ENCODE measurements around the gene BLACAT1.

BLACAT1 gene

GRCh38 chr1:205452933-205453332, 2.9 kb downstream of the BLACAT1 start:
- Histone ChIP-seq H3K4me1 (ENCODE audit: control insufficient read depth, insufficient read depth, low read length, poor library complexity, severe bottlenecking) (peaks cover 52% of the 10 kb centered on the region), H3K4me3 (ENCODE audit: extremely low read depth, insufficient read depth, low read length, poor library complexity, severe bottlenecking) (no peak overlapping the region), H3K9me3 (ENCODE audit: control insufficient read depth, low read length) (no peaks in the 10 kb centered on the region), H3K36me3 (ENCODE audit: control insufficient read depth, insufficient read depth, low read length) (no peaks in the 10 kb centered on the region), H3K27ac (ENCODE audit: low read depth, low read length, severe bottlenecking) (no peak overlapping the region)
- WGBS, 2 experiments (ENCODE audit: insufficient coverage in 2 of 2), result 93 to 98% methylated on average over 4 to 5 of the region's 5 CpGs

- Histone ChIP-seq H3K27ac (ENCODE audit: low read depth, low read length, severe bottlenecking) (no peak overlapping the region), H3K9me3 (ENCODE audit: control insufficient read depth, low read length) (no peaks in the 10 kb centered on the region)
Observed at GRCh38 chr1:205452364-205452763, 3.5 kb downstream of the BLACAT1 start.

GRCh38 chr1:205451759-205452164, 4.1 kb downstream of the BLACAT1 start:
- WGBS, 2 experiments (ENCODE audit: insufficient coverage in 2 of 2), result 0 to 37% methylated on average over 1 to 2 of the region's 2 CpGs
- peaks cover 63% of the 10 kb centered on the region for H3K4me1 ChIP-seq (ENCODE audit: control insufficient read depth, insufficient read depth, low read length, poor library complexity, severe bottlenecking)

More at GRCh38 chr1:205452364-205452763, 3.5 kb downstream of the BLACAT1 start:
- H3K4me1 ChIP-seq (ENCODE audit: control insufficient read depth, insufficient read depth, low read length, poor library complexity, severe bottlenecking), result peaks cover 57% of the 10 kb centered on the region
- no peaks in the 10 kb centered on the region for H3K36me3 ChIP-seq (ENCODE audit: control insufficient read depth, insufficient read depth, low read length)
- WGBS, 2 experiments (ENCODE audit: insufficient coverage in 2 of 2), result 90 to 100% methylated on average over 2 of the region's 2 CpGs
- no peak overlapping the region for H3K4me3 ChIP-seq (ENCODE audit: extremely low read depth, insufficient read depth, low read length, poor library complexity, severe bottlenecking)

DNA sequence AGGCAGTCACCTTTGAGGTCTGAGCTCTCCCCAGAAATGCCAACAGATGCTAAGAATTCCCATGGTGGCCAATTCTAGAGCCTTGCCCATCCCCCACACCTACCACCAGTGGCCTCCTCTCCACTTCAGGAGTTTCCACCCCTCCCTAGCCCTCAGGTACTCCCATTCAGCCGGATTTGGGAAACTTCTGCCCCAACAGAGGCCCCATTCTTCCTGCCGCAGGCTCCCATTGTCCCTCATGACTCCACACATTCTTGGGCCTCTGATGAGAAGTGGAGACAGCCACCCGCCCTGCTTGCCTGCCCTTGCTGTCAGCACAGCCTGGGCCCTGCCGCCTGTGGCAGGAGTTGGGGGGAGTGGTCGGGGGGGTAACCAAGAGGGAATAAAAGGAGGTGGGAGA, 4.6 kb downstream of the BLACAT1 start:
- H3K9me3 ChIP-seq (ENCODE audit: control insufficient read depth, low read length), result no peaks in the 10 kb centered on the region
- no peaks in the 10 kb centered on the region for H3K36me3 ChIP-seq (ENCODE audit: control insufficient read depth, insufficient read depth, low read length)
- H3K4me3 ChIP-seq (ENCODE audit: extremely low read depth, insufficient read depth, low read length, poor library complexity, severe bottlenecking), result no peak overlapping the region
- WGBS, 2 experiments (ENCODE audit: insufficient coverage in 2 of 2), result 10 to 29% methylated on average over 1 to 2 of the region's 5 CpGs
- H3K4me1 ChIP-seq (ENCODE audit: control insufficient read depth, insufficient read depth, low read length, poor library complexity, severe bottlenecking), result peaks cover 68% of the 10 kb centered on the region
- H3K27ac ChIP-seq (ENCODE audit: low read depth, low read length, severe bottlenecking), result peak overlapping the region; percentile 74

More at GRCh38 chr1:205451759-205452164, 4.1 kb downstream of the BLACAT1 start:
- Histone ChIP-seq H3K4me3 (ENCODE audit: extremely low read depth, insufficient read depth, low read length, poor library complexity, severe bottlenecking) (no peak overlapping the region), H3K9me3 (ENCODE audit: control insufficient read depth, low read length) (no peaks in the 10 kb centered on the region), H3K36me3 (ENCODE audit: control insufficient read depth, insufficient read depth, low read length) (no peaks in the 10 kb centered on the region), H3K27ac (ENCODE audit: low read depth, low read length, severe bottlenecking) (peak overlapping the region; percentile 74)

DNA sequence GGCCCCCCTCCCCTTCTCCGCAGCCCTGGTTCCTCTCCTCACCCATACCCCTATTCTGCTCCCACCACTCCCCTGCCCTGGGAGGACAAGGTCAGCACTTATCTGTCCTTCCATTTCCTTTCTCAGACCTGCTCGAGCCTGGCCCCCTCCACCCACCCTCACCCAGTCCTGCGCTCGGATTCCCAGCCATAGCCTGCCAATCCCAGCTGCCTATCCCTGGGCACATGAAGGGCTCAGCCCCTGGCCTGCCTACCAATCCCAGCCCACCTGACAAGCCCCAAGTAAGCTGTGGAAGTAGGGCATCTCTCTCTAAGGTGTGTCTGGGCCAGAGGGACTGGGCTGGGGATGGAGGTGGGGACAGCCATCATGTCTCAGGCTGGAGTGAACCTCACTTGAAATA, 5.4 kb downstream of the BLACAT1 start:
- WGBS, 2 experiments (ENCODE audit: insufficient coverage in 2 of 2), result 5 to 13% methylated on average over 3 of the region's 4 CpGs
- no peaks in the 10 kb centered on the region for H3K36me3 ChIP-seq (ENCODE audit: control insufficient read depth, insufficient read depth, low read length)
- H3K27ac ChIP-seq (ENCODE audit: low read depth, low read length, severe bottlenecking), result peak overlapping the region; percentile 74
- H3K4me1 ChIP-seq (ENCODE audit: control insufficient read depth, insufficient read depth, low read length, poor library complexity, severe bottlenecking), result peaks cover 74% of the 10 kb centered on the region
- peak overlapping the region; percentile 12 for H3K4me3 ChIP-seq (ENCODE audit: extremely low read depth, insufficient read depth, low read length, poor library complexity, severe bottlenecking)
- no peaks in the 10 kb centered on the region for H3K9me3 ChIP-seq (ENCODE audit: control insufficient read depth, low read length)

DNA sequence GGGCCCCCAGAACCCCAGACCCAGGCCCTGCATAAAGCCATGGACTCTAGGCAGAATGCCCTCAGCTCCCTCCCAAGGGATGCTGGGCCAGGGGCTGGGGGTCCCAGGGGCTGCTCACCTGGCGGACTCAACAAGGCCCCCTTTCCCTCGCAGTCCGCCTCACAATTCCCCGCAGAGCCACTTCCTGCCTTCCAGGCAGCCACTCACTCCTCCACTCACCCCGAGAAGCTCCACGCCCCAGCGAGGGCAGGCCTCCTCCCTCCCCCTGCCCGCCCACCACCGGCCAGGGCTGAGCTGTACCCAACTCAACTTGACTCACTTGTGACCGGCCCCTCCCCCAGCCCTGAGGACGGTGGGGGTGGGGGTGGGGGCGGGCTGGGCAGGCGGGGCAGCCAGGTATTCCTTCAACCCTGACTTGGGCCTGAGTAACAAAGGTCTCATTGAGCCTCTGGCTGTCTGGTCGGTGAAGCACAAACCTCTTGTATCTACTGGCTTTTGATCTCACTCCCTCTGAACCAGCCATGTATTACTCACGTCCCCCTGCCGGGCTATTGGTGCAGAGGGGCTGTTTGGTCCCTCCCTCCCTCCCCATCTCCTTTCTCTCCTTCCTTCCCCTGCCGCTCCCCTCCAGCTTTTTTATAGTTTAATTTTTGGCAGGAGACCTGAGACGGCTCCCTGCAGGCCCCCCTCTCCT, 5.9 kb downstream of the BLACAT1 start:
- no peaks in the 10 kb centered on the region for H3K9me3 ChIP-seq (ENCODE audit: control insufficient read depth, low read length)
- H3K4me3 ChIP-seq (ENCODE audit: extremely low read depth, insufficient read depth, low read length, poor library complexity, severe bottlenecking), result peak overlapping the region; percentile 50
- H3K27ac ChIP-seq (ENCODE audit: low read depth, low read length, severe bottlenecking), result peak overlapping the region; percentile 85
- H3K4me1 ChIP-seq (ENCODE audit: control insufficient read depth, insufficient read depth, low read length, poor library complexity, severe bottlenecking), result peaks cover 74% of the 10 kb centered on the region
- no peaks in the 10 kb centered on the region for H3K36me3 ChIP-seq (ENCODE audit: control insufficient read depth, insufficient read depth, low read length)
- 6 to 14% methylated on average over 4 to 9 of the region's 18 CpGs for WGBS, 2 experiments (ENCODE audit: insufficient coverage in 2 of 2)

DNA sequence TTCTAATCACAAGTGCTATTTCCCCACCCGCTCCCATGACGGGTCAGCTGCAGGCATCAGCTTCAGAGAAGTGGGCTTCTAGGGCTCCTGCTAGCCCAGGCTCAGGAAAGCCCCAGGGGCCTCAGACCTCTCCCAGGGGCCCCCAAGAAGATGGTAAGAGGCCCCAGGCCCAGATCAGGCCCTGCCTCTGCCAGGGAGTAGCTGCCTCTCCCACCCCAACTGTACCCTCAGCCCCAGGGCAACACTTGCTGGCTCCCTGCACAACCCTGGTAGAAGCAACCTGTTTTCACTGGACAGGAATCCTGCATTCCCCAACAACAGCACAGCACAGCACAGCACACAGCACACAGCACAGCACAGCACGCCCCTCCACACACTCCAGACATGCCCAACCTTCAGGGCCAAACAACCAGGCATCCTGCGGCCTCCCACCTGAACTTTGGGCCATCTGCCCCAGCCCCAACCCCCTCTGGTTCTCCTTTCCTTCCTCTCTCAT, 6.5 kb downstream of the BLACAT1 start:
- no peaks in the 10 kb centered on the region for H3K36me3 ChIP-seq (ENCODE audit: control insufficient read depth, insufficient read depth, low read length)
- H3K4me1 ChIP-seq (ENCODE audit: control insufficient read depth, insufficient read depth, low read length, poor library complexity, severe bottlenecking), result peaks cover 74% of the 10 kb centered on the region
- H3K27ac ChIP-seq (ENCODE audit: low read depth, low read length, severe bottlenecking), result peak overlapping the region; percentile 85
- no peaks in the 10 kb centered on the region for H3K9me3 ChIP-seq (ENCODE audit: control insufficient read depth, low read length)
- peak overlapping the region; percentile 50 for H3K4me3 ChIP-seq (ENCODE audit: extremely low read depth, insufficient read depth, low read length, poor library complexity, severe bottlenecking)
- WGBS, 2 experiments (ENCODE audit: insufficient coverage in 2 of 2), result 11 to 48% methylated on average over 1 to 3 of the region's 4 CpGs

- WGBS, 2 experiments (ENCODE audit: insufficient coverage in 2 of 2), result 33 to 47% methylated on average over 4 to 6 of the region's 6 CpGs
- Histone ChIP-seq H3K36me3 (ENCODE audit: control insufficient read depth, insufficient read depth, low read length) (no peaks in the 10 kb centered on the region), H3K27ac (ENCODE audit: low read depth, low read length, severe bottlenecking) (peak overlapping the region; percentile 85), H3K4me3 (ENCODE audit: extremely low read depth, insufficient read depth, low read length, poor library complexity, severe bottlenecking) (peak overlapping the region; percentile 50), H3K4me1 (ENCODE audit: control insufficient read depth, insufficient read depth, low read length, poor library complexity, severe bottlenecking) (peaks cover 76% of the 10 kb centered on the region), H3K9me3 (ENCODE audit: control insufficient read depth, low read length) (no peaks in the 10 kb centered on the region)
Observed at GRCh38 chr1:205448540-205449253, 7.1 kb downstream of the BLACAT1 start.

GRCh38 chr1:205447457-205448341, 8.1 kb downstream of the BLACAT1 start:
- Histone ChIP-seq H3K4me3 (ENCODE audit: extremely low read depth, insufficient read depth, low read length, poor library complexity, severe bottlenecking) (peak overlapping the region; percentile 50), H3K9me3 (ENCODE audit: control insufficient read depth, low read length) (no peaks in the 10 kb centered on the region), H3K4me1 (ENCODE audit: control insufficient read depth, insufficient read depth, low read length, poor library complexity, severe bottlenecking) (peaks cover 75% of the 10 kb centered on the region), H3K27ac (ENCODE audit: low read depth, low read length, severe bottlenecking) (peak overlapping the region; percentile 0), H3K36me3 (ENCODE audit: control insufficient read depth, insufficient read depth, low read length) (no peaks in the 10 kb centered on the region)
- WGBS, 2 experiments (ENCODE audit: insufficient coverage in 2 of 2), result 29 to 51% methylated on average over 11 to 18 of the region's 19 CpGs

DNA sequence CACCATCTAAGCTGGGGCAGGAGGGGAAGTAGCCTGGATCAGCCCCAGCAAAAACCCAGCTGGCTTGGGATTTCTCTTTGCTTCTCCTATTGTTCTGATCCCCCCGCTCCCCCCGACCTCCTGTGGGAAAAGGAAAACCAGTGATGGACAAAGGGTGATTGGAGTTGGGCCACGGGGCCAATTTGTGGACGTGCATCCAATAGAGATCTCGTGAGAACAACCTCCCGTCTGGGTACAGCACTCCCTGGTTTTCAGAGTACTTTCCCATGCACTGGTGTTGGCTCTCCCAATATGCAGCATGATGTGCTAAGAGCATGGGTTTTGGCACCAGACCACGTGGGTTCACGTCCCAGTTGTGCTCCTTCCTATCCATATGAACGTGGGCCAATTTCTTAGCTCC, 9.0 kb downstream of the BLACAT1 start:
- H3K4me3 ChIP-seq (ENCODE audit: extremely low read depth, insufficient read depth, low read length, poor library complexity, severe bottlenecking), result no peak overlapping the region
- no peak overlapping the region for H3K27ac ChIP-seq (ENCODE audit: low read depth, low read length, severe bottlenecking)
- WGBS, 2 experiments (ENCODE audit: insufficient coverage in 2 of 2), result 67 to 72% methylated on average over 7 to 8 of the region's 9 CpGs
- H3K36me3 ChIP-seq (ENCODE audit: control insufficient read depth, insufficient read depth, low read length), result no peaks in the 10 kb centered on the region
- H3K4me1 ChIP-seq (ENCODE audit: control insufficient read depth, insufficient read depth, low read length, poor library complexity, severe bottlenecking), result peaks cover 75% of the 10 kb centered on the region
- H3K9me3 ChIP-seq (ENCODE audit: control insufficient read depth, low read length), result no peaks in the 10 kb centered on the region

Measured in mesodermal cell (in vitro differentiated cells).